Neuronal stem cell (in vitro differentiated cells): Measurements from ENCODE around the gene PLD6.

Experiments used
- DNase-seq: peaks from one replicate; pipeline ENCODE4 v3.0.0-alpha.2; 2013; ENCODE audit warnings: low spot score
- H2AFZ ChIP-seq: one replicate; pipeline ENCODE4 v1.6.1; 2013; ENCODE audit warnings: mild to moderate bottlenecking, low read length, inconsistent platforms
- H2AK5ac ChIP-seq: 2 replicates; pipeline ENCODE4 v1.6.1; 2013; ENCODE audit warnings: low read depth, mild to moderate bottlenecking, inconsistent platforms, low read length, moderate library complexity, mixed read lengths
- H2BK120ac ChIP-seq: 2 replicates; pipeline ENCODE4 v1.6.1; 2013; ENCODE audit warnings: low read depth, mild to moderate bottlenecking, inconsistent platforms, low read length, moderate library complexity, mixed read lengths
- H2BK12ac ChIP-seq: one replicate; pipeline ENCODE4 v1.6.1; 2013; ENCODE audit warnings: low read length, inconsistent platforms
- H2BK15ac ChIP-seq: 2 replicates; pipeline ENCODE4 v1.6.1; 2013; ENCODE audit warnings: mild to moderate bottlenecking, low read length, inconsistent platforms, mixed read lengths
- H2BK5ac ChIP-seq: one replicate; pipeline ENCODE4 v1.6.1; 2013; ENCODE audit warnings: inconsistent platforms, mild to moderate bottlenecking, low read length, moderate library complexity
- H3K14ac ChIP-seq: one replicate; pipeline ENCODE4 v1.6.1; 2013; ENCODE audit warnings: low read length, inconsistent platforms
- H3K18ac ChIP-seq: 2 replicates; pipeline ENCODE4 v1.6.1; 2013; ENCODE audit warnings: low read length, inconsistent platforms
- H3K23ac ChIP-seq: 2 replicates; pipeline ENCODE4 v1.6.1; 2013; ENCODE audit warnings: low read depth, mild to moderate bottlenecking, mixed read lengths, low read length, inconsistent platforms; ENCODE audit not compliant: poor library complexity
- H3K27ac ChIP-seq: replicated peaks from 3 replicates; pipeline ENCODE4 v1.5.1; 2013; ENCODE audit warnings: low read length, inconsistent platforms
- H3K27me3 ChIP-seq, 3 experiments: 2 replicates each; pipeline ENCODE4 v1.6.1; 2013; ENCODE audit warnings: low read length in 3 of 3, mild to moderate bottlenecking in 2 of 3, inconsistent platforms in 1 of 3, low read depth in 1 of 3, mixed read lengths in 1 of 3, moderate library complexity in 1 of 3; ENCODE audit not compliant: control insufficient read depth in 3 of 3, insufficient read depth in 3 of 3
- H3K36me3 ChIP-seq, 2 donors: replicated peaks in 1 of 2; 2 replicates each; pipeline ENCODE4 v1.6.1; 2013; ENCODE audit warnings: low read length in 2 of 2; ENCODE audit not compliant: control insufficient read depth in 2 of 2, insufficient read depth in 2 of 2
- H3K4ac ChIP-seq: 2 replicates; pipeline ENCODE4 v1.6.1; 2013; ENCODE audit warnings: inconsistent platforms, mild to moderate bottlenecking, low read length, moderate library complexity
- H3K4me1 ChIP-seq, 2 donors: 1 replicate in 1 of 2; 2 replicates in 1 of 2; pipeline ENCODE4 v1.6.1; 2013; ENCODE audit warnings: low read length in 2 of 2, low read depth in 1 of 2; ENCODE audit not compliant: control insufficient read depth in 2 of 2, insufficient read depth in 1 of 2
- H3K4me2 ChIP-seq: one replicate; pipeline ENCODE4 v1.6.1; 2013; ENCODE audit warnings: mild to moderate bottlenecking, low read length, inconsistent platforms; ENCODE audit not compliant: insufficient read depth, poor library complexity, severe bottlenecking
- H3K4me3 ChIP-seq, 2 donors: 2 replicates each; pipeline ENCODE4 v1.5.1; 2013; ENCODE audit warnings: low read length in 2 of 2, mild to moderate bottlenecking in 2 of 2, inconsistent platforms in 1 of 2, moderate library complexity in 1 of 2
- H3K79me1 ChIP-seq: one replicate; pipeline ENCODE4 v1.6.1; 2013; ENCODE audit warnings: low read depth, mild to moderate bottlenecking, inconsistent platforms, low read length, moderate library complexity
- H3K9ac ChIP-seq: one replicate; pipeline ENCODE4 v1.6.1; 2013; ENCODE audit warnings: mild to moderate bottlenecking, low read depth, low read length, inconsistent platforms; ENCODE audit not compliant: poor library complexity
- H3K9me3 ChIP-seq, 2 donors: replicated peaks in 1 of 2; 2 replicates each; pipeline versions ENCODE3 to v1.6.1; 2013; ENCODE audit warnings: low read length in 2 of 2, mild to moderate bottlenecking in 2 of 2, inconsistent platforms in 1 of 2, low read depth in 1 of 2, mixed read lengths in 1 of 2, moderate library complexity in 1 of 2; ENCODE audit not compliant: control insufficient read depth in 2 of 2, insufficient read depth in 1 of 2
- H4K8ac ChIP-seq: one replicate; pipeline ENCODE4 v1.6.1; 2013; ENCODE audit warnings: low read depth, mild to moderate bottlenecking, inconsistent platforms, low read length, moderate library complexity
- H4K91ac ChIP-seq: one replicate; pipeline ENCODE4 v1.6.1; 2013; ENCODE audit warnings: low read length, low read depth, mild to moderate bottlenecking, inconsistent platforms; ENCODE audit not compliant: poor library complexity
- WGBS, 2 donors: extraction: QIAGEN DNeasy Blood & Tissue Kit; methylation state at CpG; one replicate each; pipeline ENCODE4 v1.1.7; 2013; ENCODE audit warnings: missing lambda C conversion rate in 2 of 2, mixed read lengths in 1 of 2; ENCODE audit not compliant: insufficient read length in 2 of 2, insufficient replicate concordance in 1 of 2; ENCODE audit errors: extremely low coverage in 2 of 2; 5-methylcytosine and 5-hydroxymethylcytosine counted together

The PLD6 gene

GRCh38 chr17:17216236-17216635 is 10.1 kb upstream of the PLD6 start:
- no peak overlapping the region for H2AK5ac ChIP-seq
- no peak overlapping the region for H3K4me2 ChIP-seq
- no CpG with 5 or more reads among the region's 17 CpGs for WGBS, 2 donors

GRCh38 chr17:17215575-17215974 is 9.4 kb upstream of the PLD6 start:
- Histone ChIP-seq H3K18ac (no peak overlapping the region), H2BK15ac (no peak overlapping the region), H3K4me3 (no peak overlapping the region), H3K14ac (no peak overlapping the region), H3K4me2 (no peak overlapping the region), H3K27me3 (no peaks in the 10 kb centered on the region), H4K8ac (no peak overlapping the region), H3K27ac (no peak overlapping the region), H3K36me3 (peaks cover 53 to 89% of the 10 kb centered on the region in 2 donors), H3K79me1 (no peaks in the 10 kb centered on the region), H2AFZ (no peak overlapping the region), H3K23ac (no peak overlapping the region), H4K91ac (no peak overlapping the region), H3K9ac (no peak overlapping the region), H2BK5ac (no peak overlapping the region), H2AK5ac (no peak overlapping the region), H2BK12ac (no peak overlapping the region), H2BK120ac (no peak overlapping the region), H3K9me3 (no peaks in the 10 kb centered on the region), H3K4me1 (no peaks in the 10 kb centered on the region), H3K4ac (no peak overlapping the region)
- no CpG with 5 or more reads among the region's 8 CpGs for WGBS, 2 donors
- no peak for DNase-seq

More at GRCh38 chr17:17216236-17216635, 10.1 kb upstream of the PLD6 start:
- Histone ChIP-seq H3K4me3 (no peak overlapping the region), H3K27ac (no peak overlapping the region), H2AFZ (no peak overlapping the region), H3K79me1 (peaks cover under 1% of the 10 kb centered on the region), H4K8ac (no peak overlapping the region), H3K9ac (no peak overlapping the region), H2BK120ac (no peak overlapping the region), H2BK12ac (no peak overlapping the region), H2BK5ac (peak overlapping the region; percentile 24), H3K4me1 (no peaks in the 10 kb centered on the region), H3K4ac (no peak overlapping the region), H3K36me3 (peaks cover 60 to 91% of the 10 kb centered on the region in 2 donors), H3K18ac (no peak overlapping the region), H3K9me3 (no peaks in the 10 kb centered on the region), H2BK15ac (no peak overlapping the region), H3K27me3 (no peaks in the 10 kb centered on the region), H4K91ac (no peak overlapping the region), H3K23ac (no peak overlapping the region), H3K14ac (no peak overlapping the region)
- no peak for DNase-seq

GRCh38 chr17:17214646-17215436 is 8.7 kb upstream of the PLD6 start:
- H3K4me2 ChIP-seq, result no peak overlapping the region
- no peak for DNase-seq
- no peaks in the 10 kb centered on the region for H3K79me1 ChIP-seq
- WGBS, 2 donors, result no CpG with 5 or more reads among the region's 27 CpGs
- H3K9me3 ChIP-seq, result no peaks in the 10 kb centered on the region
- H2BK15ac ChIP-seq, result no peak overlapping the region
- no peak overlapping the region for H2BK120ac ChIP-seq
- peak overlapping the region; percentile 23 for H4K8ac ChIP-seq
- no peak overlapping the region for H4K91ac ChIP-seq
- no peak overlapping the region for H3K18ac ChIP-seq
- H3K4me3 ChIP-seq, result no peak overlapping the region
- H3K27ac ChIP-seq, result no peak overlapping the region
- no peak overlapping the region for H3K9ac ChIP-seq
- peaks cover 48 to 82% of the 10 kb centered on the region in 2 donors for H3K36me3 ChIP-seq
- peak overlapping the region; percentile 21 for H3K14ac ChIP-seq
- H3K4ac ChIP-seq, result no peak overlapping the region
- H2AFZ ChIP-seq, result no peak overlapping the region
- peak overlapping the region; percentile 80 for H3K23ac ChIP-seq
- H3K27me3 ChIP-seq, result no peaks in the 10 kb centered on the region
- H2BK5ac ChIP-seq, result no peak overlapping the region
- no peak overlapping the region for H2BK12ac ChIP-seq
- H2AK5ac ChIP-seq, result no peak overlapping the region
- no peaks in the 10 kb centered on the region for H3K4me1 ChIP-seq

- peaks cover 44 to 73% of the 10 kb centered on the region in 2 donors for H3K36me3 ChIP-seq
- no peak overlapping the region for H3K18ac ChIP-seq
- H3K27me3 ChIP-seq, result no peaks in the 10 kb centered on the region
- H4K91ac ChIP-seq, result no peak overlapping the region
- H3K79me1 ChIP-seq, result no peaks in the 10 kb centered on the region
- H3K4me3 ChIP-seq, result no peak overlapping the region
- H2BK12ac ChIP-seq, result no peak overlapping the region
- no CpG with 5 or more reads among the region's 10 CpGs for WGBS, 2 donors
- peak overlapping the region; percentile 12 for H3K9ac ChIP-seq
- H3K4me1 ChIP-seq, result no peaks in the 10 kb centered on the region
- H3K14ac ChIP-seq, result no peak overlapping the region
- no peak overlapping the region for H3K27ac ChIP-seq
- H2BK15ac ChIP-seq, result no peak overlapping the region
- H2AFZ ChIP-seq, result no peak overlapping the region
- no peak overlapping the region for H2BK120ac ChIP-seq
- H3K9me3 ChIP-seq, result no peaks in the 10 kb centered on the region
- no peak overlapping the region for H4K8ac ChIP-seq
- no peak for DNase-seq
- H3K4me2 ChIP-seq, result no peak overlapping the region
- H2AK5ac ChIP-seq, result no peak overlapping the region
- no peak overlapping the region for H3K4ac ChIP-seq
- no peak overlapping the region for H3K23ac ChIP-seq
- H2BK5ac ChIP-seq, result no peak overlapping the region
These were observed 7.6 kb upstream of the PLD6 start for GRCh38 chr17:17213775-17214174.
